Mammary epithelial cell (primary cell): ENCODE results near the gene ABCA4.

ENCODE experiments used
- CTCF ChIP-seq, 2 donors: IDR thresholded peaks in 1 of 2; conservative IDR thresholded peaks in 1 of 2; 2 replicates each; pipeline ENCODE4 v1.5.1; 2011 to 2012; ENCODE audit warnings: inconsistent platforms in 2 of 2, low read length in 2 of 2, mild to moderate bottlenecking in 2 of 2, control low read depth in 1 of 2, low read depth in 1 of 2; ENCODE audit not compliant: insufficient read depth in 1 of 2; ENCODE audit errors: extremely low read depth in 1 of 2
- EZH2 ChIP-seq: IDR thresholded peaks from 2 replicates; pipeline ENCODE4 v1.6.1; 2012; ENCODE audit warnings: low read length, inconsistent platforms, borderline replicate concordance

DNA sequence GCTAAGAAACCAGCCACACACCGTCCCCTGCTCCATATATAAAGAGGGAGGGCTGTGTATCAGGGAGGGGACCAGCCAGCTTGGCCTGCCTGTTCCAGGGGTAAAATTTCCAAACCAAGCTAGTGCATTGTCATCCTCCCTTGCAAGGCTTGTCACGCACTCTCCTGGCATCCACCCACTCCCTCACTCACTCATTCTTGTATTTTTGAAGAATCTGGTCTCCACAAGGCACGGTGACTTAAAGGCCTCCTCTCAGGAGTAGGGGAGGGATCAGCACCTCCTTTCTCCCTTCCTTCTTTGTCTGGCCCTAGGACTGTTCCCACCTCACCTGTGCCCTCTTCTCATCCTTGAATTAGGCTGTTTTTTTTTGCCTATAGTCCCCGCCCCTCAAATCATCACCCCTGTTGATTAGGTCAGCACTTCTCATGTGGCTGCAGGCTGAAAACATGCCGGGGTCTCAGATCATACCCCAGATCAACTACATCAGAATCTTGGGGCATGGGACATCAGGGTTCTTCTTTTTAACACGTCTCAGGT lies 5.0 kb downstream of the ABCA4 start:
- TF ChIP-seq EZH2 (no peak), CTCF (conservative IDR thresholded peaks at IDR 0.05 in 1 of 2, IDR thresholded peaks at IDR 0.05 in 1 of 2; ENCODE audit: extremely low read depth in 1 of 2, insufficient read depth in 1 of 2, low read depth in 1 of 2, low read length in 2 of 2) (no peak)
